ENCODE data around the gene SLC25A1. TPM values are rescaled to one million over a fixed set of nuclear protein-coding genes. Genes with fewer than 3 reads are reported as not detected.

SLC25A1 gene
- total RNA-seq, 1 experiment from 2014 or later, result 81.6 TPM

GRCh38 chr22:19224557-19224956 is 46.0 kb upstream of the SLC25A1 start:
- H3F3A ChIP-seq (ENCODE audit: low read length, unreplicated experiment), result no peaks in the 10 kb centered on the region
- no TSS peak for BruUV-seq (replicated peaks)
- no peak overlapping the region for H3K27ac ChIP-seq (ENCODE audit: low read length)
- H3K4me3 ChIP-seq (ENCODE audit: low read length), result no peak overlapping the region
- no peaks in the 10 kb centered on the region for H3K9me2 ChIP-seq (replicated peaks; ENCODE audit: low read length)
- H3K9me3 ChIP-seq (ENCODE audit: low read length), result no peaks in the 10 kb centered on the region
- no peak for ATAC-seq
- intact Hi-C loops (cut with micrococcal nuclease), result no loop called here
- ChIA-PET CTCF (no interaction called here), POLR2A (ENCODE audit: unreplicated experiment) (no interaction called here)
- DNase-seq, result no peak
- H3K9ac ChIP-seq (ENCODE audit: low read length), result no peak overlapping the region
- H3K4me2 ChIP-seq (ENCODE audit: low read length), result no peak overlapping the region
- H3K79me2 ChIP-seq (ENCODE audit: low read length), result no peaks in the 10 kb centered on the region
- no peaks in the 10 kb centered on the region; the same call in 1 of the 2 replicates for H3K36me3 ChIP-seq (ENCODE audit: low read depth, low read length)
- H3K4me1 ChIP-seq (ENCODE audit: insufficient read depth, low read length), result no peaks in the 10 kb centered on the region
- H4K20me1 ChIP-seq (ENCODE audit: low read length), result no peaks in the 10 kb centered on the region
- H3K27me3 ChIP-seq (ENCODE audit: low read length), result no peaks in the 10 kb centered on the region
- TF ChIP-seq CTCF (conservative IDR thresholded peaks at IDR 0.05; ENCODE audit: low read depth, low read length) (no peak), EZH2 (IDR thresholded peaks at IDR 0.05; ENCODE audit: low read length, unreplicated experiment) (no peak), EZH2phosphoT487 (IDR thresholded peaks at IDR 0.05; ENCODE audit: borderline replicate concordance, low read length) (no peak)
- no peak overlapping the region for H2AFZ ChIP-seq (ENCODE audit: low read length)

DNA sequence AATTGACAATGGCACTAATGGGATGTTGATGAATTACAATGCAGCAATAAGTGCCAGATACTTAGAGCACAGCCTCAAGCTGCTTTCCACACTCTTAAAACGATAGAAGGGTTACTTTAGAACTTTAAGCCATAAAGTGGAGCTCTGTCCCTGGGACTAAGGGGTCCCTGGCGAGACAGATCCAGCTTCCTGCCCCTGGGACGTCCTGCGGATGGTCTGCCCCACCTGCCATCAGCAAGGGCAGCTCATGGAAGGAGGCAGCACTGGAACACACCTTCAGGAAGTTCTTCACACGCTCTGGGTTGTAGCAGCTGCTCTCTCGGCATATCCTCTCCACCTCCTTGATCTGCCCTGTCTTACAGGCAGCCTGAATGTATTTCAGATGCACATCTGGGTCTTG is 45.1 kb upstream of the SLC25A1 start:
- Histone ChIP-seq H3K4me2 (ENCODE audit: low read length) (no peak overlapping the region), H3K27ac (ENCODE audit: low read length) (no peak overlapping the region), H3K27me3 (ENCODE audit: low read length) (no peaks in the 10 kb centered on the region), H3K9me3 (ENCODE audit: low read length) (no peaks in the 10 kb centered on the region), H3K4me1 (ENCODE audit: insufficient read depth, low read length) (no peaks in the 10 kb centered on the region), H4K20me1 (ENCODE audit: low read length) (no peaks in the 10 kb centered on the region), H3F3A (ENCODE audit: low read length, unreplicated experiment) (no peaks in the 10 kb centered on the region), H3K79me2 (ENCODE audit: low read length) (no peaks in the 10 kb centered on the region), H3K9ac (ENCODE audit: low read length) (no peak overlapping the region), H3K9me2 (replicated peaks; ENCODE audit: low read length) (no peaks in the 10 kb centered on the region), H2AFZ (ENCODE audit: low read length) (no peak overlapping the region), H3K36me3 (ENCODE audit: low read depth, low read length) (no peaks in the 10 kb centered on the region), H3K4me3 (ENCODE audit: low read length) (no peak overlapping the region)
- no peak for ATAC-seq
- POLR2A ChIA-PET (ENCODE audit: unreplicated experiment), result no interaction called here
- intact Hi-C loops (cut with micrococcal nuclease), result no loop called here
- BruUV-seq (replicated peaks), result no TSS peak
- TF ChIP-seq EZH2phosphoT487 (IDR thresholded peaks at IDR 0.05; ENCODE audit: borderline replicate concordance, low read length), result no peak
- TF ChIP-seq EZH2 (IDR thresholded peaks at IDR 0.05; ENCODE audit: low read length, unreplicated experiment), result no peak
- TF ChIP-seq CTCF (conservative IDR thresholded peaks at IDR 0.05; ENCODE audit: low read depth, low read length), result no peak
- CTCF ChIA-PET, result no interaction called here
- no peak for DNase-seq

GRCh38 chr22:19223110-19223509 is 44.6 kb upstream of the SLC25A1 start:
- Histone ChIP-seq H3K4me1 (ENCODE audit: insufficient read depth, low read length) (no peaks in the 10 kb centered on the region), H3K9me2 (replicated peaks; ENCODE audit: low read length) (no peaks in the 10 kb centered on the region), H3K79me2 (ENCODE audit: low read length) (no peaks in the 10 kb centered on the region), H3K4me2 (ENCODE audit: low read length) (no peak overlapping the region), H3K9me3 (ENCODE audit: low read length) (no peaks in the 10 kb centered on the region), H3K9ac (ENCODE audit: low read length) (no peak overlapping the region), H4K20me1 (ENCODE audit: low read length) (no peaks in the 10 kb centered on the region), H3K4me3 (ENCODE audit: low read length) (no peak overlapping the region), H3F3A (ENCODE audit: low read length, unreplicated experiment) (no peaks in the 10 kb centered on the region), H3K27ac (ENCODE audit: low read length) (no peak overlapping the region), H3K36me3 (ENCODE audit: low read depth, low read length) (no peaks in the 10 kb centered on the region), H2AFZ (ENCODE audit: low read length) (no peak overlapping the region), H3K27me3 (ENCODE audit: low read length) (no peaks in the 10 kb centered on the region)
- ATAC-seq, result no peak
- ChIA-PET POLR2A (ENCODE audit: unreplicated experiment) (no interaction called here), CTCF (no interaction called here)
- TF ChIP-seq CTCF (conservative IDR thresholded peaks at IDR 0.05; ENCODE audit: low read depth, low read length) (no peak), EZH2phosphoT487 (IDR thresholded peaks at IDR 0.05; ENCODE audit: borderline replicate concordance, low read length) (no peak), EZH2 (IDR thresholded peaks at IDR 0.05; ENCODE audit: low read length, unreplicated experiment) (no peak)
- intact Hi-C loops (cut with micrococcal nuclease), result no loop called here
- no TSS peak for BruUV-seq (replicated peaks)
- DNase-seq, result no peak
